ENCODE results near the gene CCNH.

The CCNH gene

GRCh38 chr5:87413343-87413645 lies 564 bp upstream of the CCNH start:
- H3K9me3 Mint-ChIP-seq, result no peaks in the 10 kb centered on the region
- peak overlapping the region; percentile 94 for H3K27ac Mint-ChIP-seq
- peaks cover 12 to 21% of the 10 kb centered on the region in 2 donors for H3K36me3 Mint-ChIP-seq
- peak overlapping the region; percentile 92 to 94 for H3K4me3 Mint-ChIP-seq
- ATAC-seq (replicated peaks) (no peak), DNase-seq (no peak)
- H3K4me1 Mint-ChIP-seq, result peaks cover 10 to 14% of the 10 kb centered on the region in 2 donors
- peaks cover 3 to 14% of the 10 kb centered on the region in 2 donors for H3K27me3 Mint-ChIP-seq

GRCh38 chr5:87411973-87412629 lies 629 bp downstream of the CCNH start:
- H3K36me3 Mint-ChIP-seq, result peaks cover 20 to 33% of the 10 kb centered on the region in 2 donors

DNA sequence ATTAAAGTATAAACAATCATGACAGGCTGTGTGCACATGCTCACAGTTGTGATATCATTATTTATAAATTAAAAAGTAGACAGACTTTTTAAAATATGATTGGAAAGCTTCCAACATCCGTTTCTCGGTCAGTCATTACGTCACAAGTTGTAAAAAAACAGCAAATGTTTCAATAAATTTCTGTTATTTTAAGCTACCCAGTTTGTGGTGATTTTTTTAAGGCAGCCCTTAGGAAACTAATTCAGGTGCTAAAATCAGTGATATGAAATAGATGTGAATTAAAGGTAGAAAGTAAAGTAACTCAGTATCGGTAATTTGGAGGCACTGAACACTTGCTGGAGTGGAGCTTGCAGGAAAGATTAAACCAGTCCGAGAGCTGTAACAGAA lies 1.2 kb downstream of the CCNH start:
- DNase-seq, result no peak
- H3K36me3 Mint-ChIP-seq, result peaks cover 25 to 39% of the 10 kb centered on the region in 2 donors
- ATAC-seq (replicated peaks), result no peak
- no peaks in the 10 kb centered on the region for H3K9me3 Mint-ChIP-seq
- H3K4me1 Mint-ChIP-seq, result peaks cover 17 to 31% of the 10 kb centered on the region in 2 donors
- H3K27ac Mint-ChIP-seq, result peak overlapping the region; percentile 94
- H3K4me3 Mint-ChIP-seq, result peak overlapping the region; percentile 92 to 94
- H3K27me3 Mint-ChIP-seq, result peaks cover under 1 to 2% of the 10 kb centered on the region in 2 donors

More at GRCh38 chr5:87411973-87412629, 629 bp downstream of the CCNH start:
- Mint-ChIP-seq H3K27ac (peak overlapping the region; percentile 94), H3K27me3 (peaks cover 3 to 7% of the 10 kb centered on the region in 2 donors), H3K4me3 (peak overlapping the region; percentile 92 to 94), H3K4me1 (peaks cover 12 to 26% of the 10 kb centered on the region in 2 donors), H3K9me3 (no peaks in the 10 kb centered on the region)
- DNase-seq (peak; percentile 9), ATAC-seq (replicated peaks) (peak; percentile 39 to 47)

- Mint-ChIP-seq H3K4me3 (peak overlapping the region; percentile 71), H3K27ac (no peak overlapping the region), H3K27me3 (no peaks in the 10 kb centered on the region), H3K9me3 (no peaks in the 10 kb centered on the region), H3K4me1 (peaks cover 22 to 36% of the 10 kb centered on the region in 2 donors), H3K36me3 (peaks cover 30 to 45% of the 10 kb centered on the region in 2 donors)
- DNase-seq, result no peak
- no peak for ATAC-seq (replicated peaks)
Measured at GRCh38 chr5:87410931-87411330, 1.8 kb downstream of the CCNH start.

DNA sequence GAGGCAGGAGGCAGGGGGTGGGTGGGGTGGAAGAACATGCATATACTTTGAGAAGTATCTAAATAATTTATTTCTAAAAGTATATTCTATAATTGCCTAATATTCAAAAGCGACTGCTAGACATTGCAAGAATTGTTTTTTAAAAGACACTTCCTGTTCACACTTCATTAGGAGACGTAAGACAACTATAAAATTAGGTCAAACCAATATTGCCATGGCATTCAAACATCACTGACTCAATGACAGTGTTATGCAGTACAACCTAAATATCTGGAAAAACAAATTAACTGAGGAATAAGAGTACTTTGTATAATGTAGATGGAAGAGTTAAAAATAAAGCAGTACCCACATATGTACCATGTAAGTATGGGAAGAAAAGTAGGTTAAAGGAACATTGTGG lies 4.5 kb downstream of the CCNH start:
- peaks cover 40 to 56% of the 10 kb centered on the region in 2 donors for H3K36me3 Mint-ChIP-seq
- no peaks in the 10 kb centered on the region for H3K9me3 Mint-ChIP-seq
- DNase-seq, result no peak
- no peak overlapping the region for H3K4me3 Mint-ChIP-seq
- H3K4me1 Mint-ChIP-seq, result peaks cover 31 to 43% of the 10 kb centered on the region in 2 donors
- H3K27me3 Mint-ChIP-seq, result no peaks in the 10 kb centered on the region
- ATAC-seq (replicated peaks), result no peak
- no peak overlapping the region for H3K27ac Mint-ChIP-seq

DNA sequence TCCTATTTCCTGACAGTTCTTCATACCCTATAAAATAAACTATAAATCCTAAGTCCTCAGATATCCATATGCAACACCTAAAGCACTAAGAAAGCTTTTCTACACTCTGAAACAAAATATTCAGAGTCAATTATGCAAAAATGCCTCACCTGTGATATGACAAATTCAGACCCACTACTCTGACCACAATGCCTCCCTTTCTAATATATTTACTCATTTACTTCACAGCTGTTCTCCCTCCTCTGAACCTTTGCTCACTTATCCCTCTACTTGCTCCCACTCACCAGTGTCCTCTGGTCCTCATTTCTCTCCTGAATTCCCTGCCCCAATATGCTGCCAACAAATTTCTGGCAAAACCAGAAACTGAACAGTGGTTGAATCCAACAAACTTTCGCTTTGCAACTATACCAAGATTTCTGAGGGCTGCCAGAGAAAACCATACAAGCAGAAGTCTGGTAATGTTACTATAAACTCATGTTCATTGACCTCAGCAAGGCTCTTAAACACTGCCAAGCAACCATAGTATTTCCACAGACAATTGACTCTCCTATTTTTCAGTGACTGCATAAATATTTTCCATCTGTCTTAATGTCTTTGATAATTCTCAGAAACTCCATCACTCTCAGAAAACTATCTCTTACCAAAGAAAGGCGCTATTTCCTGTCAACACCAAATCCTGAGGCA lies 7.1 kb downstream of the CCNH start:
- no peak for DNase-seq
- peaks cover 29 to 38% of the 10 kb centered on the region in 2 donors for H3K4me1 Mint-ChIP-seq
- H3K36me3 Mint-ChIP-seq, result peaks cover 41 to 59% of the 10 kb centered on the region in 2 donors
- no peak overlapping the region for H3K4me3 Mint-ChIP-seq
- H3K9me3 Mint-ChIP-seq, result no peaks in the 10 kb centered on the region
- H3K27me3 Mint-ChIP-seq, result no peaks in the 10 kb centered on the region
- peak overlapping the region; percentile 57 for H3K27ac Mint-ChIP-seq
- no peak for ATAC-seq (replicated peaks)

DNA sequence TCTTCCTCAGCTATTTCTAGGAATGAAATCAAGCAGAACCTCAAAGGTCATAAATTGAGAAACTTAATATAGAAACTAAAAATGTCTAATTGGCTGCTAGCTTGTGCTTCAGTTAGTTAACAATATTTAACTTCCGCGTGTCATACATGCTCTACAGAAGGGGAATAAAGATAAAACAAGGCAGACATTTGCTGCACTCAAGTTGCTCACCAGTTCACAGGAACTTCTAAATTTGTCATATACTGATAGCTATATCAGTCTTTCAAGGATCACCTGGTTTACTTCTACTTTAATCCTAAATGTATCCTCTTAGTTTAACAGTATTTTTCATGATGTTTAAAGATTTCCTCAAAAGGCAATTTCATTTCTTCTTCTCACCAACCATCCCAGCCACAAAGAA lies 8.4 kb downstream of the CCNH start:
- H3K27ac Mint-ChIP-seq, result peak overlapping the region; percentile 33
- ATAC-seq (replicated peaks), result peak in 1 of 2 donors; percentile 38
- no peak for DNase-seq

GRCh38 chr5:87403899-87404298 lies 8.8 kb downstream of the CCNH start:
- peaks cover 40 to 57% of the 10 kb centered on the region in 2 donors for H3K36me3 Mint-ChIP-seq
- H3K4me1 Mint-ChIP-seq, result peaks cover 27 to 36% of the 10 kb centered on the region in 2 donors
- no peaks in the 10 kb centered on the region for H3K9me3 Mint-ChIP-seq
- H3K27ac Mint-ChIP-seq, result no peak overlapping the region
- no peak for ATAC-seq (replicated peaks)
- no peak overlapping the region for H3K4me3 Mint-ChIP-seq
- DNase-seq, result no peak
- no peaks in the 10 kb centered on the region for H3K27me3 Mint-ChIP-seq

More for the DNA sequence above, 8.4 kb downstream of the CCNH start:
- no peaks in the 10 kb centered on the region for H3K9me3 Mint-ChIP-seq
- H3K4me3 Mint-ChIP-seq, result no peak overlapping the region
- peaks cover 39 to 60% of the 10 kb centered on the region in 2 donors for H3K36me3 Mint-ChIP-seq
- no peaks in the 10 kb centered on the region for H3K27me3 Mint-ChIP-seq
- peaks cover 27 to 36% of the 10 kb centered on the region in 2 donors for H3K4me1 Mint-ChIP-seq

DNA sequence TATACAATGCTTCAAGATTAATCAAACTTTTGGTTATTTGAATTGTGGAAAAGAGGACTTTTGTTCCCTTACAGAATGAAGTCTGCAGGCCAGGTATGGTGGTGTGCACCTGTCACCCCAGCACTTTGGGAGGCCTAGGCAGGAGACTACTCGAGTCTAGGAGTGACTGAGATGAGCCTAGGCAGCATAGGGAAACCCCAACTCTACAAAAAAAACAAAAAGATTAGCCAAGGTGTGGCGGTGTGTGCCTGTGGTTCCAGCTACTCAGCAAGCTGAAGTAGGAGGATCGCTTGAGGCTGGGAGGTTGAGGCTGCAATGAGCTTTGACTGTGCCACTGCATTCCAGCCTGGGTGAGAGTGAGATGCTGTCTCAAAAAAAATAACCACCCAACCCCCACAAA lies 9.3 kb downstream of the CCNH start:
- ATAC-seq (replicated peaks) (peak in 1 of 2 donors; percentile 50), DNase-seq (no peak)
- H3K27me3 Mint-ChIP-seq, result no peaks in the 10 kb centered on the region
- H3K36me3 Mint-ChIP-seq, result peaks cover 43 to 56% of the 10 kb centered on the region in 2 donors
- H3K4me1 Mint-ChIP-seq, result peaks cover 24 to 31% of the 10 kb centered on the region in 2 donors
- H3K4me3 Mint-ChIP-seq, result no peak overlapping the region
- no peaks in the 10 kb centered on the region for H3K9me3 Mint-ChIP-seq
- H3K27ac Mint-ChIP-seq, result no peak overlapping the region

DNA sequence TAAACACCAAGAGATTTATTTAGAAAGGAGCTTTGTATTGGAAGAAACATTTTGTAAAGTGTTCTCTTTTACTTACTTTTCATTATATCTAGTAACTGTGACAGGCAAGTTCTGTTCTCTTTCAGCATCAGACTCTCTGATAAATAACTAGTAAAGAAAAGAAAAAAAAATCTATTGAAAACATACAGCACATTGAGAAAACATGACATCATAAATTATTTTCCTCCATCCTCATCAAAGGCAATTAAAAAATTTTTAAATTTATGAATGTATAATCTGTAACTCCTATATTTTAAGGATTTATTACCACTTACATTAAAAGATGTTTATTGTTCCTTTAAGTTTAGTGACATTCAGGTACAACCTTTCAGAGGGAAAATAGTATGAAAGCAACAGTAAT lies 11.1 kb downstream of the CCNH start:
- Mint-ChIP-seq H3K27me3 (no peaks in the 10 kb centered on the region), H3K27ac (no peak overlapping the region), H3K36me3 (peaks cover 34 to 40% of the 10 kb centered on the region in 2 donors), H3K4me3 (no peak overlapping the region), H3K9me3 (no peaks in the 10 kb centered on the region), H3K4me1 (peaks cover 15 to 16% of the 10 kb centered on the region in 2 donors)
- DNase-seq (no peak), ATAC-seq (replicated peaks) (no peak)

DNA sequence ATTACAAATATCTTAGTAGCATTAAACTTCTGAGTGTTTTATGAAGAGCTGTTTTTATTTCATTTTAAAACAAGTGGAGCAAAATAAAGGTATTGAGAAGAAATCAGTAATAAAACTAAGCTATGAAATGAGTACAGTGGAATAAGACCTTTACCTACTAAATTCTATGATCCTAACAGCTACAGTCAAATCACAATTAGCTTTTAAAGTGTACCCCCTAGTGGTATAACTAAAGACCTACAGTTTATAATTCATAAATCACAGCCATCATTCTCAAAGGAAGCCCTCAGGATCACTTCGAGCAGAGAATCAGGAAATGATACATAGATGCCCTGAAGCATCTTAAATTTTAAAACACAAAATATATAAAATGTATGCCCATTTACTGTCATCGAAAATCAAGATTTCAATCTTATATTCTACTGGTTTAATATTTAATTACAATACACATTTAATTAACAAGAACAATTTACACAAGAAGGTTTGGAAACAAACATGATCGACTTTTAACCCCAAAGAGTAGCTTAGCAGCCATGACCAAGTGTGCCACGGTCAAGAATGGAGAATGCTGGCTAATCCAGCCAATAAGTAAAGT lies 12.3 kb downstream of the CCNH start:
- Mint-ChIP-seq H3K36me3 (peaks cover 29 to 33% of the 10 kb centered on the region in 2 donors), H3K4me1 (peaks cover 9% of the 10 kb centered on the region in 2 donors), H3K4me3 (no peak overlapping the region), H3K27ac (no peak overlapping the region), H3K27me3 (no peaks in the 10 kb centered on the region), H3K9me3 (no peaks in the 10 kb centered on the region)
- DNase-seq, result no peak
- ATAC-seq (replicated peaks), result peak; percentile 73 to 74

- Mint-ChIP-seq H3K27ac (no peak overlapping the region), H3K9me3 (no peaks in the 10 kb centered on the region), H3K36me3 (peaks cover 30 to 39% of the 10 kb centered on the region in 2 donors), H3K4me3 (no peak overlapping the region), H3K27me3 (no peaks in the 10 kb centered on the region), H3K4me1 (peaks cover 7 to 10% of the 10 kb centered on the region in 2 donors)
- no peak for DNase-seq
- ATAC-seq (replicated peaks), result no peak
Measured at GRCh38 chr5:87399720-87400119, 13.0 kb downstream of the CCNH start.

GRCh38 chr5:87398981-87399614 lies 13.6 kb downstream of the CCNH start:
- Mint-ChIP-seq H3K27me3 (no peaks in the 10 kb centered on the region), H3K27ac (peak overlapping the region; percentile 65), H3K36me3 (peaks cover 36 to 44% of the 10 kb centered on the region in 2 donors), H3K9me3 (no peaks in the 10 kb centered on the region), H3K4me3 (no peak overlapping the region), H3K4me1 (peaks cover 6 to 7% of the 10 kb centered on the region in 2 donors)
- no peak for DNase-seq
- ATAC-seq (replicated peaks), result no peak

DNA sequence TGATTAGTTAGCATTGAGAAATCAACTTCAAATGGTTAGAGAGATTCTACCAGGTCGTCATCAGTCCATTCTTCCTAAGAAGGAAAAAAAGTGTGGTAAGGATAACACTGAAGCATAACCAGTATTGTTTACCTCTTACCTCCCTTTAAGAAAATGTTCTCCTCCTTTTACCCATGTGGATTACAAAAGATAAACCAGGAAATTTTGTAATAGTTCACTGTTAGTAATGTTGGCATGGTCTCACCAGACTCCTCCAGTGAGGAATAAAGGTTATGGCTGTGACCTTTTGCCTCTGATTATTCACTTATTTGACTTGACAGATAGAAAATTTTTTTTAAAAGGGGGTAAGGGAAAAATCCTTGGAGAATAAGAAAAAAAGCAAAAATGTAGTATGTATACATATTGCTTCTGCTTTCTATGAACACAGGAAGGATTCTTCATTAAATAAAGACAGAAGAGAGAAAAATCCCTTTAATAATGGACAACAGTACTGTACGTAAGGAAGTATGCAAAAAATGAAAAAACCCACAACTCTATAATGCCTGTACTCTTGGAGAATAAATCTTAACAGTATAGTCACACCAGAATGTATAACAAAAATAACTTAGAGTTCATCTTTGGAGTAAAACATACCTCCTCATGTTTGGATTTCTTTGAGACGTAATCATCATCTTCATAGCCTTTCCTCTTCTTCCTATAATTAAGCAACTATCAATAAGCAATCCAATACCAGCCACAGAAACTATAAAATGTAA lies 18.1 kb downstream of the CCNH start:
- no peak overlapping the region for H3K4me3 Mint-ChIP-seq
- H3K4me1 Mint-ChIP-seq, result peaks cover 4 to 7% of the 10 kb centered on the region in 2 donors
- ATAC-seq (replicated peaks) (no peak), DNase-seq (no peak)
- H3K27me3 Mint-ChIP-seq, result no peaks in the 10 kb centered on the region
- no peak overlapping the region for H3K27ac Mint-ChIP-seq
- peaks cover 26 to 42% of the 10 kb centered on the region in 2 donors for H3K36me3 Mint-ChIP-seq
- H3K9me3 Mint-ChIP-seq, result no peaks in the 10 kb centered on the region

All from stimulated activated naive B cell treated with anti-CD40 and anti-IgM and Interleukin-4, amounts not matched to agents 10 μg/mL and 1 μg/mL and 100 μg/mL, for 72 hours (primary cell).